Activated CD8-positive, alpha-beta T cell treated with anti-CD3 and anti-CD28 coated beads for 36 hours (primary cell): ENCODE data around the gene GTF2A1. TPM values are rescaled to one million over a fixed set of nuclear protein-coding genes. Genes with fewer than 3 reads are reported as not detected.

Source experiments
- ATAC-seq: fragments of 200-7000 bp; cut with Tn5 transposase; one replicate; pipeline ENCODE4 v1.10.0; 2021; ENCODE audit warnings: mild to moderate bottlenecking, moderate library complexity
- CTCF ChIA-PET: fragments of 350-600 bp; sonication (Branson Sonifier 250); formaldehyde crosslinking; loops from one replicate; lab custom pipeline; 2021; ENCODE audit warnings: antibody characterized with exemption; lab: Charles Lee
- POLR2A ChIA-PET: fragments of 350-600 bp; sonication (Branson Sonifier 250); formaldehyde crosslinking; loops from one replicate; lab custom pipeline; 2021; ENCODE audit warnings: antibody characterized with exemption; lab: Charles Lee
- DNase-seq: peaks from one replicate; pipeline ENCODE4 v3.0.0-alpha.2; 2020
- H3K27ac Mint-ChIP-seq: one replicate; pipeline ENCODE4 v1.8.0; 2021; ENCODE audit warnings: mild to moderate bottlenecking, mixed read lengths
- H3K27me3 Mint-ChIP-seq: one replicate; pipeline ENCODE4 v1.8.0; 2021; ENCODE audit warnings: mixed read lengths
- H3K36me3 Mint-ChIP-seq: one replicate; pipeline ENCODE4 v1.8.0; 2021; ENCODE audit warnings: low read depth, mixed read lengths
- H3K4me1 Mint-ChIP-seq: one replicate; pipeline ENCODE4 v1.8.0; 2021; ENCODE audit warnings: low read depth, mixed read lengths
- H3K4me3 Mint-ChIP-seq: one replicate; pipeline ENCODE4 v1.8.0; 2021; ENCODE audit warnings: mild to moderate bottlenecking, moderate library complexity, mixed read lengths
- H3K9me3 Mint-ChIP-seq: one replicate; pipeline ENCODE4 v1.8.0; 2021; ENCODE audit warnings: mixed read lengths
- intact Hi-C: fragments of 100-400 bp; cut with micrococcal nuclease; formaldehyde crosslinking; loops from one replicate; pipeline ENCODE4 v1.10.0; 2022
- total RNA-seq, 2 experiments: library from RNA; stranded (reverse); gene quantifications; one replicate each; pipeline ENCODE4 v1.2.3, GENCODE V29; 2021
- TF ChIP-seq, protein P1 (sequence below): fragments of 200-600 bp; IDR thresholded peaks from one replicate; pipeline ENCODE4 v1.8.0; 2022; ENCODE audit warnings: antibody characterized with exemption, mild to moderate bottlenecking

Gene GTF2A1
- total RNA-seq, 2 experiments from 2014 or later: 34.3 to 35.9 TPM

DNA sequence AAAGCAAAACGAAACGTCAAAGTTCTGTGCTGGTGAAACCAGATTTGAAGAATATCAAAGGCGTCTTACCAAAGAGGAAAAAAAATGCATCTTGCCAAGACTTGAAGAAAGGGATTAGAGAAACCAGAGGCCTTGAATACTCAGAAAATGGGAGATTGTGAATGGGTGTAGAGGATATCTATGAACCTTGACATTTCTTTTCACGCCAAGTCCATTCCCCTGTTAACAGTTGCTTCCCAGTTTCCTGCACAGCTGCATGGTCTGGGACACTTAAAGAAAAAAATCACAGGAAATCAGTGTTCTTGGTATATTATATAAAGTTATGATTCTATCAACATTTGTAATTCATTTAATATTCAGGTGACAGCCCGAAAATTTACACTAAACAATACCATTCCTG lies 1.4 kb upstream of the GTF2A1 start:
- POLR2A ChIA-PET: interaction anchor here (1.0 to 2.1 kb wide), 3 partner anchors 32 to 295 kb away, joined by 3 to 4 read pairs (median 4); no protein-coding TSS in a partner anchor
- intact Hi-C loops: no loop called here
- TF ChIP-seq, protein P1, sequence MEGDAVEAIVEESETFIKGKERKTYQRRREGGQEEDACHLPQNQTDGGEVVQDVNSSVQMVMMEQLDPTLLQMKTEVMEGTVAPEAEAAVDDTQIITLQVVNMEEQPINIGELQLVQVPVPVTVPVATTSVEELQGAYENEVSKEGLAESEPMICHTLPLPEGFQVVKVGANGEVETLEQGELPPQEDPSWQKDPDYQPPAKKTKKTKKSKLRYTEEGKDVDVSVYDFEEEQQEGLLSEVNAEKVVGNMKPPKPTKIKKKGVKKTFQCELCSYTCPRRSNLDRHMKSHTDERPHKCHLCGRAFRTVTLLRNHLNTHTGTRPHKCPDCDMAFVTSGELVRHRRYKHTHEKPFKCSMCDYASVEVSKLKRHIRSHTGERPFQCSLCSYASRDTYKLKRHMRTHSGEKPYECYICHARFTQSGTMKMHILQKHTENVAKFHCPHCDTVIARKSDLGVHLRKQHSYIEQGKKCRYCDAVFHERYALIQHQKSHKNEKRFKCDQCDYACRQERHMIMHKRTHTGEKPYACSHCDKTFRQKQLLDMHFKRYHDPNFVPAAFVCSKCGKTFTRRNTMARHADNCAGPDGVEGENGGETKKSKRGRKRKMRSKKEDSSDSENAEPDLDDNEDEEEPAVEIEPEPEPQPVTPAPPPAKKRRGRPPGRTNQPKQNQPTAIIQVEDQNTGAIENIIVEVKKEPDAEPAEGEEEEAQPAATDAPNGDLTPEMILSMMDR: no peak
- Mint-ChIP-seq H3K9me3 (peaks cover 2% of the 10 kb centered on the region), H3K27ac (peak overlapping the region; percentile 97), H3K4me3 (peak overlapping the region; percentile 89), H3K4me1 (peaks cover 18% of the 10 kb centered on the region), H3K27me3 (no peaks in the 10 kb centered on the region), H3K36me3 (peaks cover 6% of the 10 kb centered on the region)
- CTCF ChIA-PET: no interaction called here
- ATAC-seq (no peak), DNase-seq (no peak)

DNA sequence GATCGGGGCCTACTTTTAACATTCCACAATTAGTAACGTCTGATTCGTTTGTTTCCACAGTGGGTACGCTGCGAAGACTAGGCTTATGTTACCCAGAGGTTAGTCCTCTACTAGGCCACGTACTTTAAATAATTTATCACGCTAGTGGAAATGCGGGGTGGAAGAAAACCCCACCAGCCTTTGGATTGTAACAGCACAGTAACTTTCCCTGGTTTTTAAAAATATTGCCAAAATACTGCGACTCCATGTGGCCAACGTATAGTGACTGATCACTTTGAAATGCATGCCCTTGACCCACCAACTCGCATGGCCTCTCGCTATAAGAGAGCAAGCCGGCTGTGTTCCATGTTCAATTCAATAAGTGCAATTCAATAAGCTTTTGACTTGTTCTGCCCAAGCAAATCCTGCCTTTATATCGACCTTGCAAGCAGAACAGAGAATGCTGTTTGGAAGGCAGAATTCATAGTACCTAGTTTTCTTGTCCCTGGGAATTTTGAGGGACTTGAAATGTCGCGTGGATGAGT lies 882 bp upstream of the GTF2A1 start:
- no peaks in the 10 kb centered on the region for H3K27me3 Mint-ChIP-seq
- H3K4me1 Mint-ChIP-seq: peaks cover 23% of the 10 kb centered on the region
- POLR2A ChIA-PET: interaction anchor here (0.9 to 2.1 kb wide), 11 partner anchors 26 to 295 kb away, joined by 3 to 8 read pairs (median 4); no protein-coding TSS in a partner anchor
- no peak for DNase-seq
- TF ChIP-seq, protein P1: no peak
- H3K27ac Mint-ChIP-seq: peak overlapping the region; percentile 97
- CTCF ChIA-PET: interaction anchor here (1.0 to 1.4 kb wide), 2 partner anchors 9 to 243 kb away, joined by 3 to 7 read pairs; no protein-coding TSS in a partner anchor
- H3K4me3 Mint-ChIP-seq: peak overlapping the region; percentile 89
- intact Hi-C loops: no loop called here
- peaks cover 7% of the 10 kb centered on the region for H3K36me3 Mint-ChIP-seq
- no peak for ATAC-seq
- H3K9me3 Mint-ChIP-seq: peaks cover 2% of the 10 kb centered on the region

DNA sequence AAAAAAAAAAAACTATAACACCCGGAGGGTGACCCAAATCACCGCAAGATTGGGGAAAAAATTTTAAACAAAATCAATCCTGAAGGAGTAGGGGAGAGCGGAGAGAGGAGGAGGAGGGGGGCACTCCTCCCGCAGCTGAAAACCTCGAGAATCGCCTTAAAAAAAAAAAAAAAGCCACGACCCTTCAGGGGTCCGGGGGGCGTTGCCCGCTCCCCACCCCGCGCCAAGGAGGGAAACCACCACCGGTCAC lies 254 bp downstream of the GTF2A1 start:
- TF ChIP-seq, protein P1: no peak
- Mint-ChIP-seq H3K27me3 (no peaks in the 10 kb centered on the region), H3K4me1 (peaks cover 27% of the 10 kb centered on the region), H3K9me3 (peaks cover 2% of the 10 kb centered on the region), H3K27ac (peak overlapping the region; percentile 97), H3K36me3 (peaks cover 14% of the 10 kb centered on the region), H3K4me3 (peak overlapping the region; percentile 89)
- CTCF ChIA-PET: interaction anchor here (1.4 kb wide), 1 partner anchor 244 kb away, joined by 7 read pairs; no protein-coding TSS in a partner anchor
- intact Hi-C loops: no loop called here
- POLR2A ChIA-PET: interaction anchor here (1.2 to 2.1 kb wide), 7 partner anchors 24 to 250 kb away, joined by 3 to 8 read pairs (median 4); no protein-coding TSS in a partner anchor
- ATAC-seq: no peak
- no peak for DNase-seq

DNA sequence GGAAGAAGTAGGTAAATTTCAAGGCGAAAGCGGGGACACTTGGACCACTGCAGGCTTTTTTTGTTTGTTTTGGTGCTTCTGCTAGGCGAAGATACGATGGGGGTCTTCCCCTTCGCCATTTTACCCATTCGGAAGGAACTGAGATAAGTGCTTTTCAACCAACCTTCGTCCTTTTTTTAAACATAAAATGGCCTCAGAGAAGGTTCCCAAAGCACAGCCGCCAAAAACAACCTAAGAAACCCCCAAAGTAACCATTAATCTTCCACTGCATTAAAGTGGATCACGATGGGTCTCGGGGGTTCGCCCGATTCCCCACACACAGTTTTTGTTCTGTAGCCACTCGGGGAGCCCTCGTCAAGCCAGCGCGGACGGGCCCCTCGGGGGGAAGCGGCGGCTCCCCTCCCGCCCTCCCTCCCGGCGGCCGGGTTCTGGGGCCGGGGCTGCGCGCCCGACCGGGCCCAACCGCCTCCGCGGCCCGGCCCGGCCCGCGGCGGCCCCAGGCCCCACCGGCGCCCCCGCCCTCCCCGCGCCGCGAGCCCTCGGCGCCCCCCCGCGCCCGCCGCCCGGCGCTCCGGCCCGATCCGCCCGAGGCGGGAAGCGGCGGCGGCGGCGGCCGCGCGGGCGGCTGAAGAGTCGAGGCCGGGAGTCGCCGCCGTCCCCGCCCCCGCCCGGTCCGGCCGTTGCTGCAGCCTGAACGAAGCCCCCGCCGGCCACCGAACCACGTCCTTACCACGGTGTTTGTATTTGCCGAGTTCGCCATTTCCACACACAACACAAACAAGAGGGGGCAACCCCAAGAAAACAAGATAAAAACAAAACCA lies 790 bp downstream of the GTF2A1 start:
- TF ChIP-seq, protein P1: no peak
- no peak for ATAC-seq
- H3K9me3 Mint-ChIP-seq: peaks cover 2% of the 10 kb centered on the region
- intact Hi-C loops: loop anchor here (5.0 kb wide), 1 partner anchor 252 kb away; no protein-coding TSS in a partner anchor
- H3K4me3 Mint-ChIP-seq: peak overlapping the region; percentile 92
- ChIA-PET CTCF (interaction anchor here (0.8 to 1.3 kb wide), 2 partner anchors 233 to 245 kb away, joined by 3 to 4 read pairs; no protein-coding TSS in a partner anchor), POLR2A (interaction anchor here (1.1 to 2.1 kb wide), 6 partner anchors 36 to 279 kb away, joined by 3 to 8 read pairs (median 4); partner anchors contain the start of gene CEP128)
- no peaks in the 10 kb centered on the region for H3K27me3 Mint-ChIP-seq
- peak overlapping the region; percentile 98 for H3K27ac Mint-ChIP-seq
- DNase-seq: peak; percentile 42
- H3K4me1 Mint-ChIP-seq: peaks cover 30% of the 10 kb centered on the region
- H3K36me3 Mint-ChIP-seq: peaks cover 18% of the 10 kb centered on the region
